Pons (tissue), 1 donor: ENCODE data around the gene GPR157.
"Not testable (repeated sequence)": the region's sequence is repeated elsewhere in the genome, so short reads cannot be mapped to it uniquely, and the experiment has no call there.

ENCODE experiments used
- DNase-seq: peaks from one replicate; pipeline ENCODE4 v3.0.0-alpha.2; 2016; ENCODE audit warnings: low spot score

The GPR157 gene

DNA sequence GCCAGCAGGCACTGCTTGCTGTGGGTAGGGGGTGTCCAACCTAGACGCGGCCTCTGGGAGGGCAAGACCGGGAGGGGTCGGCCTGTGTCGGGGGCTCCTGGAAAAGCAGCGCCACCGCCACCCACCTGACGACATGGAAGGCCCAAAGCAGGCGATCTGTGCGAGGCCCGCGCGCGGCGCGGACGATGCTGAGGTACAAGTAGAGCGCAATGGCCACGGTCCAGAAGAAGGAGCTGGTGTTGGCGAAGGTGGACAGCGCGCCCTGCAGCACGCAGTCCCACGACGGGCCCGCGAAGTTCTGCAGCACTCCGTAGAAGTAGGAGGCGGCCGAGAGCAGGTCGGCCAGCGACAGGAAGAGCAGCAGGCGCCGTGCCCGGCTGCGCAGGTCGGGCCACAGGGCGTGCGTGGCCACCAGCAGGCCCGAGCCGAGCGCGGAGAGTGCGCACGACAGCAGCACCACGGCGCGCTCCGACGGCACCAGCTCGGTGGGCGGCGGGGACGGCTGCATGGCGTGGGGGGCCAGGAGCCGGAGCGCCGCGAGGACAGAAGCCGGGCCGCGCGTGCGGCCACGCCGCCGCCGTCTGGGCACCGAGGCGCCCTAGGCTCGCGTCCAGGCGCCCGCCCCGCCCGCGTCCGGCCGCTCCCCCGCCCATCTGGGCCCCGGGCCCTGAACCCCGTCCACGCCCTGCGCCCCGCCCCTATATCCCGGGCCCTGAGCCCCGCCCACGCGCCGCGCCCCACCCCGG, at the start of gene GPR157:
Gene GPR157, minus strand, starts transcription at position 583 of the 746 bp plus-strand sequence. Its CDS starts 75 bp downstream, at position 508.
- no peak for DNase-seq

GRCh38 chr1:9174762-9175161, 45.9 kb upstream of the GPR157 start:
- DNase-seq: no peak

GRCh38 chr1:9174243-9174642, 45.3 kb upstream of the GPR157 start:
- no peak for DNase-seq

GRCh38 chr1:9169601-9170137, 40.8 kb upstream of the GPR157 start:
- no peak for DNase-seq

DNA sequence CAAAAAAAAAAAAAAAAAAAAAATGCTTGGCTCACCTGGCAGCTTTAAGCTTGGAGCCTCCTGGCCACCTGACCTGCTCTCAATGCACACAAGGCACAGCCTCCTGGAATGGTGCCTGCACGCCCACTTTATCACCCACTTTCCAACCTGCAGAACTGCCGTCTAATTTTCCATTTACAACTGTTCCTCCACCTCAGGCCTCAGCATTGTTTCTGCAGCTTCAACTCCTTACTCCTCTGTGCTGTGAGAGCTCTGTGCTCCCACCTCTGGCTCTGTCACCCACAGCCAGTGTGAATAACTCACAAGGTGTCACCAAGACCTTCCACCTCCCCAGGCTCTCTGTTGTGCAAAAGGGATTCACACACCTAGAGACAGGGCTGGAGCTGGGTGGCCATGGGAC, 38.7 kb upstream of the GPR157 start:
- DNase-seq: no peak

GRCh38 chr1:9166289-9167235, 37.7 kb upstream of the GPR157 start:
- no peak for DNase-seq

- DNase-seq: no peak
Observed at GRCh38 chr1:9165396-9165795, 36.5 kb upstream of the GPR157 start.

- DNase-seq: no peak
Observed at GRCh38 chr1:9164919-9165318, 36.0 kb upstream of the GPR157 start.

- DNase-seq: no peak
Observed at GRCh38 chr1:9164532-9164900, 35.6 kb upstream of the GPR157 start.

DNA sequence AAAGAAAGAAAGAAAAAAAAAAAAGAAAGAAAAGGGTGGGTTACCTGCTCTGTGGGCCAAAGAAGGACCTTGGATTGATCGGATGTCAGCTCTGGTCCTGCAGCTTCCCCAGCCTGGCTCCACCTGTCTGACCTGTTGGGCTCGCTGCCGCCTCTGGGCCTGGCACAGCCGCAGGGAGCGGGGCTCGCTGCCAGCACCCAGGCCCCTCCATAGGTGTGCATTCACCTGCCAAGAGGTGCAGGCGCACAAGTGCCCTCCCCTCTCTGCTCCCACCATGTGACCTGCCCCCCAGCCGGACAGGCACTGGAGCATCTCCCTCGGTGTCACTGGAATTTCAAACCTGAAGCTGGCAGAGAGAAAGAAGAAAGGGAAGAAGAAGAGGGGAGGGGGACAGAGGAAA, 33.1 kb upstream of the GPR157 start:
- no peak for DNase-seq

DNA sequence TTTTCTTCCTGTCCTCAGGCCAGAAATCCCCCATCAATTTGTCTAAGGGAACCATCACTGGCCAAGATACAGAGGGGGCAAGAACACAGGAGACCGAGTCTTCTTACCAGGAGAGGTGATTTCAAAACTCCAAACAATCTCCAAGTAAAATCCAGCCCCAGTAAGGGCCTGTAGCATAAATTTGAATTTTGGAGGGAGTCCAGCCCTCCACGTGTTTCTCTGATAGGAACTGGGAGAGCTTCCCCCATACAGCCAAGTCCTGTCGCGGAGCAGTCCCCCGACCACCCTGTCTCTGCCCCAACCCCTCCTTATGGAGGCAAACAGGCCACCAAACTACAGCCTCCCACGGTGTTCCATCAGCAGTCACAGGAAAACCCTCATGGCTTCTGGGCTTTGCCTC, 32.4 kb upstream of the GPR157 start:
- no peak for DNase-seq

DNA sequence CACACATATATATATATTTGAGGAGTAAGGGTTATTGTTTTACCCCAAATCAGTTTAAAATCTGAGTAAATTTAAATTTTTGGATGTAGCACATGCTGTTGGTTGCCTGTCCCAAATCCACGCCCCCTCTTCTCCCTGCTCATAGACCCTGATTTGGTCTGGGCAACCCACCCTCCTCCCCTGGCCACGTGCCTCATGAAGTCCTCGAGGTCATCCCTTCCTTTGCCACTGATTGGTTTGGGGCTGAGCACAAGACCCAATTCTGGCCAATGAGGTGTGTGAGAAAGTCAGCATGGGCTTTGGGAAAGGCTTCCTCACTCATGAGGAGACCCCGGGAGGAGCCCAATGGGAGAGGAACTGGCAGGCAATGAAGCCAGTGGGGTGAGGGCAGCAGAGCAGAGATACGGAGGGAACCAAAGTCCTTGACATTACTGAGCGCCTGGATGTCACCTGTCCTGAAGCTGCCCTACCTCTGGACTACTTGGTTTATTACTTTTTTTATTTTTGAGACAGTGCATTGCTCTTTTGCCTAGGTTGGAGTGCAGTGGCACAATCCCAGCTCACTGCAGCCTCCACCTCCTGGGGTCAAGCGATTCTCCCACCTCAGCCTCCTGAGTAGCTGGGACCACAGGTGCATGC, 31.3 kb upstream of the GPR157 start:
- no peak for DNase-seq

DNA sequence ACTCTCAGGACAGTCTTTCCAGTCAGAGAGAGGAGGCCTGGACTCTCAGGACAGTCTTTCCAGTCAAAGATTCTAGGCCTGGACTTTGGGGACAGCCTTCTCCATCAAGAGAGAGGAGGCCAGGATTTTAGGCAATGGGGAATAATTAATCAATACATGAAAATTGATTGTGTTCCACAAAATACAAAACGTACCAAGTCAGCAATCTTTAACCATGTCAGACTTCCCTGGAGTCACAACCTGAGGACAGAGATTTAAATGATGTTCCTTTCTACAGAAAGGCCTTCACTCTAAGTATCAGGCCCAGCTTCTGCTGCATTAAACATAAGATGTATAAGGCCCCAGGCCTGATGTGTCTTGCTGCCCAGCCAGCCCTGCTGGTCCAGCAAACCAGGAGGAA, 27.0 kb upstream of the GPR157 start:
- no peak for DNase-seq

DNA sequence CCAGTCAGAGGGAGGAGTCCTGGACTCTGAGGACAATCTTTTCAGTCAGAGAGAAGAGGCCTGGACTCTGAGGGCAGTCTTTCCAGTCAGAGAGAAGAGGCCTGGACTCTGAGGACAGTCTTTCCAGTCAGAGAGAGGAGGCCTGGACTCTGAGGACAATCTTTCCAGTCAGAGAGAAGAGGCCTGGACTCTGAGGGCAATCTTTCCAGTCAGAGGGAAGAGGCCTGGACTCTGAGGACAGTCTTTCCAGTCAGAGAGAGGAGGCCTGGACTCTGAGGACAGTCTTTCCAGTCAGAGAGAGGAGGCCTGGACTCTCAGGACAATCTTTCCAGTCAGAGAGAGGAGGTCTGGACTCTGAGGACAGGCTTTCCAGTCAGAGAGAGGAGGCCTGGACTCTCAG, 26.5 kb upstream of the GPR157 start:
- DNase-seq: not testable (repeated sequence)

- no peak for DNase-seq
Observed at GRCh38 chr1:9153152-9153551, 24.2 kb upstream of the GPR157 start.

GRCh38 chr1:9152535-9152934, 23.6 kb upstream of the GPR157 start:
- DNase-seq: no peak

GRCh38 chr1:9151328-9151860, 22.5 kb upstream of the GPR157 start:
- no peak for DNase-seq

GRCh38 chr1:9150582-9151327, 21.9 kb upstream of the GPR157 start:
- no peak for DNase-seq

- DNase-seq: no peak
Observed at GRCh38 chr1:9149837-9150581, 21.1 kb upstream of the GPR157 start.

DNA sequence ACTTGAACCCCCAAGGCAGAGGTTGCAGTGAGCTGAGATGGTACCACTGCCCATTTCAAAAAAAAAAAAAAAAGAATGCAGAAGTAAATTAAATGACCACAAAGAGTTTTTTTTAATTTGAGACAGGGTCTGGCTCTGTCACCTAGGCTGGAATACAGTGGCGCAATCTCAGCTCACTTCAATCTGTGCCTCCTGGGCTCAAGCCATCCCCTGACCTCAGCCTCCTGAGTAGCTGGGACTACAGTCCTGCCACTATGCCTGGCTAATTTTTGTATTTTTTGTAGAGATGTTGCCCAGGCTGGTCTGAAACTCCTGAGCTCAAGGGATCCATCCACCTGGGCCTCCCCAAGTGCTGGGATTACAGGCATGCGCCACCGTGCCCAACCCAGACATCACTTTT, 20.2 kb upstream of the GPR157 start:
- DNase-seq: no peak

DNA sequence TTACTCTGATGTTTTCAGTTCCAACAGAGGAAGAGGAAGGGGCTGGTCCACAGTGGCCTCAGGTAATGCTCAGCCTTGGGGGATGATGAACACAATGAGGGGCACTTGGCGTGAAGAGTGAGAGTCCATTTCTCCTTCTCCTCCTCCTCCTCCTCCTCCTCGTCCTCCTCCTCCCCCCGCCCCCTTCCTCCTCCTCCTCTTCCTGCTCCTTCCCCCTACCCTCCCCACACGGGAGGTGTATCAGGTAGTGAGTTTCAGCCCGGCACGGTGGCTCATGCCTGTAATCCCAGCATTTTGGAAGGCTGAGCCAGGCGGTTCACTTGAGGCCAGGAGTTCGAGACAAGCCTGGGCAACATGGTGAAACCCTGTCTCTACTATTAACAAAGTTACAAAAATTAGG, 17.3 kb upstream of the GPR157 start:
- no peak for DNase-seq
